VCaP (cell line): ENCODE measurements around the gene FGR.
"Not testable (repeated sequence)": the region's sequence is repeated elsewhere in the genome, so short reads cannot be mapped to it uniquely, and the experiment has no call there.

ENCODE experiments used
- H3K27ac ChIP-seq: fragments of 450-650 bp; 2 replicates; pipeline ENCODE4 v1.5.1; 2017
- CTCF ChIP-seq: fragments of 450-650 bp; conservative IDR thresholded peaks from 2 replicates; pipeline ENCODE4 v1.5.1; 2017; ENCODE audit warnings: mild to moderate bottlenecking, moderate library complexity

Gene FGR

GRCh38 chr1:27634985-27635367 is at the start of gene FGR:
Gene FGR, minus strand, starts transcription at chr1:27635185. Its CDS starts 11,269 bp downstream, at chr1:27623916.
- H3K27ac ChIP-seq = no peak within 1 kb of the TSS; the same call in 1 of the 2 replicates
- TF ChIP-seq CTCF = no peak

- H3K27ac ChIP-seq = no peak overlapping the region
- TF ChIP-seq CTCF = no peak
These were observed 49.2 kb upstream of the FGR start for GRCh38 chr1:27684176-27684575.

- TF ChIP-seq CTCF = no peak
- no peak overlapping the region for H3K27ac ChIP-seq
These were observed 47.5 kb upstream of the FGR start for GRCh38 chr1:27682351-27682944.

GRCh38 chr1:27681580-27681979 is 46.6 kb upstream of the FGR start:
- not testable (repeated sequence) for H3K27ac ChIP-seq

- not testable (repeated sequence) for H3K27ac ChIP-seq
These were observed 45.3 kb upstream of the FGR start for GRCh38 chr1:27680225-27680791.

- H3K27ac ChIP-seq = no peak overlapping the region
- no peak for TF ChIP-seq CTCF
These were observed 43.8 kb upstream of the FGR start for GRCh38 chr1:27678747-27679146.

GRCh38 chr1:27676410-27676809 is 41.4 kb upstream of the FGR start:
- H3K27ac ChIP-seq = no peak overlapping the region
- no peak for TF ChIP-seq CTCF

- peak overlapping the region; percentile 69 for H3K27ac ChIP-seq
- no peak for TF ChIP-seq CTCF
These were observed 37.7 kb upstream of the FGR start for GRCh38 chr1:27672750-27673112.
